Ovary (tissue), 9 donors: Measurements from ENCODE around the gene CCDC167. TPM values are rescaled to one million over a fixed set of nuclear protein-coding genes. Genes with fewer than 3 reads are reported as not detected.

Source experiments
- DNase-seq, 5 donors: peaks; one replicate each; pipeline ENCODE4 v3.0.0-alpha.2; 2019 to 2020
- H3K27ac ChIP-seq, 2 donors: fragments of 200-600 bp; one replicate each; pipeline versions ENCODE4 v1.5.1 to v1.8.0; 2019 to 2022
- H3K27me3 ChIP-seq: fragments of 200-600 bp; one replicate; pipeline ENCODE4 v1.8.0; 2022
- H3K36me3 ChIP-seq: fragments of 200-600 bp; sonication (generic); one replicate; pipeline ENCODE4 v1.5.1; 2019
- H3K4me1 ChIP-seq: one replicate; pipeline ENCODE4 v1.8.1; 2013; ENCODE audit warnings: mild to moderate bottlenecking, moderate library complexity; ENCODE audit not compliant: insufficient read depth
- H3K4me3 ChIP-seq: fragments of 200-600 bp; sonication (generic); one replicate; pipeline ENCODE4 v1.5.1; 2017
- H3K9me3 ChIP-seq, 2 donors: fragments of 200-600 bp in 1 of 2; sonication (generic) in 1 of 2; one replicate each; pipeline versions ENCODE4 v1.5.1 to v1.8.1; 2013 to 2019; ENCODE audit warnings: mild to moderate bottlenecking in 1 of 2, moderate library complexity in 1 of 2
- CTCF ChIP-seq, 3 donors: fragments of 450-650 bp in 2 of 3; fragments of 200-600 bp in 1 of 3; IDR thresholded peaks; one replicate each; pipeline versions ENCODE4 v1.5.1 to v1.8.0; 2016 to 2022; ENCODE audit warnings: antibody characterized with exemption in 3 of 3, mild to moderate bottlenecking in 1 of 3
- EP300 ChIP-seq: sonication (generic); formaldehyde crosslinking; IDR thresholded peaks from one replicate; pipeline ENCODE4 v1.6.1; 2017; ENCODE audit warnings: antibody characterized with exemption
- POLR2A ChIP-seq: fragments of 450-650 bp; IDR thresholded peaks from one replicate; pipeline ENCODE4 v1.6.1; 2017; ENCODE audit warnings: antibody characterized with exemption, mild to moderate bottlenecking, moderate library complexity
- WGBS, 3 donors: extraction: QIAGEN DNeasy Blood & Tissue Kit in 1 of 3; methylation state at CpG; one replicate each; pipeline versions ENCODE4 v1.1.5 to v1.1.7; 2013 to 2017; 5-methylcytosine and 5-hydroxymethylcytosine counted together
- intact Hi-C, 4 donors: fragments of 100-400 bp; cut with DNase I; formaldehyde crosslinking; loops; one replicate each; pipeline versions ENCODE4 v1.11.0 to v1.15.1; 2022 to 2023
- polyA plus RNA-seq, 2 donors: library from polyadenylated mRNA; stranded (reverse); fragments of 200-250 nt in 1 of 2; fragments of 350-450 nt in 1 of 2; fragmentation: Illumina TruSeq in 1 of 2; extraction: RNeasy Lipid Tissue Mini Kit (QIAGEN cat#74804) in 1 of 2; gene quantifications; one replicate each; pipeline ENCODE4 v1.2.3, GENCODE V29; 2013 to 2014
- total RNA-seq, 7 donors: library from RNA; depleted of rRNA in 2 of 7; stranded (reverse); fragments of >200 nt in 2 of 7; fragmentation: NEBNext Ultra II Directional in 3 of 7; extraction: Animal tissue kit (Norgen Biotek cat#: 25700) in 3 of 7; gene quantifications; one replicate each; pipeline versions ENCODE4 v1.1.0 to v1.2.4, GENCODE V29; 2016 to 2023
- donor health status: DM: no; HTN: no; CAD: no; lungs with moderate emphysema.
- donor health status: DM: no; HTN: no; CAD: no.
- donor health status: Bipolar disorder and iron deficiency.
- donor health status: DM: yes; HTN: yes; CAD: no.
- donor health status: DM: no; HTN: no; CAD: no.
- donor health status: DM: yes; HTN: yes; CAD: no.

Gene CCDC167
- total and polyA plus RNA-seq, 9 donors, result 4.4 to 21.9 (median 9.0) TPM

GRCh38 chr6:37512400-37513011, 12.8 kb upstream of the CCDC167 start:
- Histone ChIP-seq H3K4me3 (no peak overlapping the region), H3K9me3 (no peaks in the 10 kb centered on the region), H3K4me1 (no peaks in the 10 kb centered on the region), H3K36me3 (no peaks in the 10 kb centered on the region), H3K27me3 (no peaks in the 10 kb centered on the region), H3K27ac (no peak overlapping the region)
- WGBS, 3 donors, result 19 to 34% (median 31%) methylated on average over 12 of the region's 12 CpGs
- intact Hi-C loops, result no loop called here
- no peak for TF ChIP-seq EP300
- no peak for TF ChIP-seq POLR2A
- no peak for TF ChIP-seq CTCF (IDR thresholded peaks at IDR 0.05)
- no peak for DNase-seq

- Histone ChIP-seq H3K36me3 (no peaks in the 10 kb centered on the region), H3K27me3 (no peaks in the 10 kb centered on the region), H3K4me1 (no peaks in the 10 kb centered on the region), H3K4me3 (no peak overlapping the region), H3K9me3 (no peaks in the 10 kb centered on the region), H3K27ac (no peak overlapping the region)
- no peak for TF ChIP-seq EP300
- no peak for TF ChIP-seq POLR2A
- no peak for TF ChIP-seq CTCF (IDR thresholded peaks at IDR 0.05)
- intact Hi-C loops, result no loop called here
- no peak for DNase-seq
- WGBS, 3 donors, result 35 to 58% (median 36%) methylated on average over 16 of the region's 16 CpGs
These were observed 12.3 kb upstream of the CCDC167 start for GRCh38 chr6:37511910-37512399.

DNA sequence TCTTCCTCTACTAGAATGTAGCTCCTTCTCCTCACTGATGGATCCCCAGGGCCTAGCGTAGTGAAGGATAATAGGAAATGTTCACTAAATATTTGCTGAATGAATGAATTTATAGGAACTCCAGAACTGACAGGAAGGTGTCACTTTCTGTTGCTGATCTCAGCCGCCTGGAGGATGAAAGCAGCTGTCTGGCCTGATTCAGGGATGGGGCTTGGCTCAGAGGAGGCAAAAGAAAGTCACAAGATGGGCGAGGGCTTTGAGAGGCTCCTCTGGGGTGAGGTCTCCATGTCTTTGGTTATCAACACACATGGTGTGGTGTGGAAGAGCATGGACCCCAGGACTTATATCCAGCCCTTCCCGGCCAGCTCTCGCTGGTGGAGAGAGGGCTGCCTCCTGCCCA, 11.5 kb upstream of the CCDC167 start:
- no peak for DNase-seq
- 90 to 93% (median 91%) methylated on average over 5 of the region's 5 CpGs for WGBS, 3 donors
- intact Hi-C loops, result no loop called here

DNA sequence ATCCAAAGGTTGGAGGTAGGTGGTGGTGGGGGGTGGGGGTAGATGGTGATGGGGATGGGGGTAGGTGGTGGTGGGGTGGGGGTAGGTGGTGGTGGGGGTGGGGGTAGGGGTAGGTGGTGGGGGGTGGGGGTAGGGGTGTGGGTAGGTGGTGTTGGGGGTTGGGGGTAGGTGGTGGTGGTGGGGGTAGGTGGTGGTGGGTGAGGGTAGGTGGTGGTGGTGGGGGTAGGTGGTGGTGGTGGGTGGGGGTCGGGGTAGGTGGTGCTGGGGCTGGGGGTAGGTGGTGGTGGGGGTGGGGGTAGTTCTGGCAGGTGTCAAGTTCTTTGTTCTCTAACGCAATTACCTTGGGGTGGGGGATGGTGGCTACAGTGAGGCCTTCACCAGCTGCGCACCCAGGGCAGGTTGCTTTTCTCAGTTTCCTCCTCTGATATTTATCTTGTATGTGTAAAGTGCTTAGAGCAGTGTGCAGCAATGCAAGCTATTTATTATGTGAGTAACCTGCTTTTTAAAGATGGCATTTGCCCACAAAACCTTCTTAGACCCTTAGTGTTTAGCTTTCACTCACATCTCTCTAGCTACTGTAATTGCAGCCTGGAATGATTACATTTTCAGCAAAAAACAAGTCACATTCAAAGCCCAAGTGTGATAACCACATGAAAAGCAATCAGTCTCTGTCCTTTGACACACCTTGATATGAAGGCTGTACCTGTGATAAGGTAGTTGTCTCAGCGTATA, 8.2 kb upstream of the CCDC167 start:
- Histone ChIP-seq H3K9me3 (no peaks in the 10 kb centered on the region), H3K4me3 (no peak overlapping the region), H3K27me3 (no peaks in the 10 kb centered on the region), H3K4me1 (no peaks in the 10 kb centered on the region), H3K36me3 (no peaks in the 10 kb centered on the region), H3K27ac (no peak overlapping the region)
- TF ChIP-seq POLR2A (no peak), CTCF (IDR thresholded peaks at IDR 0.05) (no peak), EP300 (no peak)
- 60 to 69% (median 60%) methylated on average over 3 to 4 of the region's 4 CpGs for WGBS, 3 donors
- intact Hi-C loops, result no loop called here
- no peak for DNase-seq

More for the DNA sequence above, 11.5 kb upstream of the CCDC167 start:
- H3K4me3 ChIP-seq, result no peak overlapping the region
- no peaks in the 10 kb centered on the region for H3K27me3 ChIP-seq
- no peaks in the 10 kb centered on the region for H3K4me1 ChIP-seq
- H3K36me3 ChIP-seq, result no peaks in the 10 kb centered on the region
- no peaks in the 10 kb centered on the region for H3K9me3 ChIP-seq
- H3K27ac ChIP-seq, result no peak overlapping the region
- TF ChIP-seq POLR2A, result no peak
- TF ChIP-seq CTCF (IDR thresholded peaks at IDR 0.05), result no peak
- no peak for TF ChIP-seq EP300
